Measurements from ENCODE around the gene SLC6A18. TPM values are rescaled to one million over a fixed set of nuclear protein-coding genes. Genes with fewer than 3 reads are reported as not detected.

SLC6A18 gene
- total and polyA plus RNA-seq, 2 of the 4 experiments (the other 2 are of a cell fraction), result not detected

DNA sequence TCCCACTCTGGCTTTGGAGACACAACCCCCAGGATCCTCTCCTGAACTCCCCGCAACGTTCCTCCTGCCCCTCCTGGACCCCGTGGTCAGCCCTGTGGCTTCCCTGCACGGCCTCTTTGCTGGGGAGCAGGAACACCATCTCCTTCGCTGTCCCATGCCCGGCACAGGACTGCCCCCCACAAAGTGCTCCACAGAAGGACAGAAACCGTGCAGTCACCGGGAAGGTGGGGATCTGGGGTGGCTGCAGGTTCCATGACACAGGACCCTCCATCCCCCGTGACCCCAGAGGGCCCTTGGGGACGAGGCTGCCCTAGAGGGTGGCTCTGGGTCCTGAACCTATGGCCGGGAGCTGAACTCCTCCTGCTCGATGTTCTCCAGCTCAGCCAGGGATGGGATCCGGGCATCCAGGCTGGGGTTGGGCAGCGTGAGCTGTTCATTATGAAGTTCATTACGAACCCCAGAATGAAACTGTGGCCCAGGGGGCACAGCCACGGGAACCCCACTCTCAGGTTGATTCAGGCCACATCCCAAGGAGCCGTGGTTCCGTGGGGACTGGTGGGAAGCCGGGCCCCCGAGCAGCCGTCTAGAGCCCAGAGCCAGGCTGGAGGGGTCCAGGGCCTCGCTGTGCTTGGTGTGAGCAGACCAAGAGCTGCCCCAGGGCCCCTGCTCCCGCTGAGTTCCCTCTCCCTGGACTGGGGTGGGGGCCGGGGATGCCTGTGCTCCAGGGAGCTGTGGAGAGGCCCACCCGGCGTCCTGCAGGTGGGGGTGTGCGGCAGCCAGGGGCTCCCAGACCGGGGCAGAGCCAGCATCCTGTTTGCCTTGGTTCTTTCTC lies 24.5 kb upstream of the SLC6A18 start (continued):
- no peak for TF ChIP-seq POLR2A (IDR thresholded peaks at IDR 0.05; ENCODE audit: low read depth, low read length)
- TF ChIP-seq, protein P1, sequence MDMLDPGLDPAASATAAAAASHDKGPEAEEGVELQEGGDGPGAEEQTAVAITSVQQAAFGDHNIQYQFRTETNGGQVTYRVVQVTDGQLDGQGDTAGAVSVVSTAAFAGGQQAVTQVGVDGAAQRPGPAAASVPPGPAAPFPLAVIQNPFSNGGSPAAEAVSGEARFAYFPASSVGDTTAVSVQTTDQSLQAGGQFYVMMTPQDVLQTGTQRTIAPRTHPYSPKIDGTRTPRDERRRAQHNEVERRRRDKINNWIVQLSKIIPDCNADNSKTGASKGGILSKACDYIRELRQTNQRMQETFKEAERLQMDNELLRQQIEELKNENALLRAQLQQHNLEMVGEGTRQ (IDR thresholded peaks at IDR 0.05; ENCODE audit: low read depth, low read length), result no peak
- no peak for TF ChIP-seq CHD1 (IDR thresholded peaks at IDR 0.05; ENCODE audit: low read depth, low read length)
- TF ChIP-seq MXI1 (IDR thresholded peaks at IDR 0.05; ENCODE audit: borderline replicate concordance, low read depth, low read length), result no peak
- TF ChIP-seq NFE2L2 (IDR thresholded peaks at IDR 0.05; ENCODE audit: low read depth, low read length), result no peak
- TF ChIP-seq CEBPB (IDR thresholded peaks at IDR 0.05; ENCODE audit: low read depth, low read length), result no peak
- no peak for TF ChIP-seq RFX5 (IDR thresholded peaks at IDR 0.05; ENCODE audit: low read depth, low read length)
